Activated naive CD8-positive, alpha-beta T cell treated with anti-CD3 and anti-CD28 coated beads for 36 hours (primary cell): ENCODE data around the gene KRTAP2-3. TPM values are rescaled to one million over a fixed set of nuclear protein-coding genes. Genes with fewer than 3 reads are reported as not detected.
"Not testable (repeated sequence)": the region's sequence is repeated elsewhere in the genome, so short reads cannot be mapped to it uniquely, and the experiment has no call there.

Experiments used
- DNase-seq: peaks from one replicate; pipeline ENCODE4 v3.0.0; 2021
- H3K27ac Mint-ChIP-seq: one replicate; pipeline ENCODE4 v1.8.0; 2022; ENCODE audit warnings: mild to moderate bottlenecking, moderate library complexity, mixed read lengths
- H3K27me3 Mint-ChIP-seq: one replicate; pipeline ENCODE4 v1.8.0; 2022; ENCODE audit warnings: mild to moderate bottlenecking, mixed read lengths
- H3K36me3 Mint-ChIP-seq: one replicate; pipeline ENCODE4 v1.8.0; 2021; ENCODE audit warnings: mild to moderate bottlenecking, mixed read lengths
- H3K4me1 Mint-ChIP-seq: one replicate; pipeline ENCODE4 v1.8.0; 2021; ENCODE audit warnings: mixed read lengths
- H3K4me3 Mint-ChIP-seq: one replicate; pipeline ENCODE4 v1.8.0; 2022; ENCODE audit warnings: mild to moderate bottlenecking, moderate library complexity, mixed read lengths
- H3K9me3 Mint-ChIP-seq: one replicate; pipeline ENCODE4 v1.8.0; 2022; ENCODE audit warnings: mixed read lengths
- total RNA-seq, 2 experiments: library from RNA; stranded (reverse); gene quantifications; one replicate each; pipeline ENCODE4 v1.2.3, GENCODE V29; 2021

Gene KRTAP2-3
- total RNA-seq, 2 experiments from 2014 or later: not detected

- not testable (repeated sequence) for H3K36me3 Mint-ChIP-seq, H3K27ac Mint-ChIP-seq, H3K4me1 Mint-ChIP-seq, H3K9me3 Mint-ChIP-seq, DNase-seq, H3K4me3 Mint-ChIP-seq, H3K27me3 Mint-ChIP-seq
Observed at GRCh38 chr17:41083427-41083826, 23.5 kb upstream of the KRTAP2-3 start.

GRCh38 chr17:41082626-41083025 is 22.7 kb upstream of the KRTAP2-3 start:
- Mint-ChIP-seq H3K36me3 (no peaks in the 10 kb centered on the region), H3K4me3 (no peak overlapping the region), H3K27me3 (peaks cover 2% of the 10 kb centered on the region), H3K4me1 (no peaks in the 10 kb centered on the region), H3K27ac (no peak overlapping the region), H3K9me3 (no peaks in the 10 kb centered on the region)
- no peak for DNase-seq

- Mint-ChIP-seq H3K36me3 (no peaks in the 10 kb centered on the region), H3K9me3 (no peaks in the 10 kb centered on the region), H3K27ac (no peak overlapping the region), H3K27me3 (peaks cover 15% of the 10 kb centered on the region), H3K4me3 (no peak overlapping the region), H3K4me1 (no peaks in the 10 kb centered on the region)
- DNase-seq: no peak
Observed at GRCh38 chr17:41076788-41077187, 16.9 kb upstream of the KRTAP2-3 start.

- no peaks in the 10 kb centered on the region for H3K9me3 Mint-ChIP-seq
- H3K27me3 Mint-ChIP-seq: peaks cover 15% of the 10 kb centered on the region
- H3K4me1 Mint-ChIP-seq: peaks cover 2% of the 10 kb centered on the region
- no peak overlapping the region for H3K4me3 Mint-ChIP-seq
- DNase-seq: no peak
- H3K36me3 Mint-ChIP-seq: no peaks in the 10 kb centered on the region
- no peak overlapping the region for H3K27ac Mint-ChIP-seq
Observed at GRCh38 chr17:41073676-41074075, 13.8 kb upstream of the KRTAP2-3 start.

- H3K4me1 Mint-ChIP-seq: peaks cover 2% of the 10 kb centered on the region
Observed at GRCh38 chr17:41071606-41072360, 11.9 kb upstream of the KRTAP2-3 start.

GRCh38 chr17:41069031-41069430 is 9.1 kb upstream of the KRTAP2-3 start:
- no peak for DNase-seq
- H3K4me1 Mint-ChIP-seq: peaks cover 2% of the 10 kb centered on the region
- no peaks in the 10 kb centered on the region for H3K27me3 Mint-ChIP-seq
- H3K27ac Mint-ChIP-seq: no peak overlapping the region
- no peaks in the 10 kb centered on the region for H3K9me3 Mint-ChIP-seq
- no peaks in the 10 kb centered on the region for H3K36me3 Mint-ChIP-seq
- H3K4me3 Mint-ChIP-seq: no peak overlapping the region

More at GRCh38 chr17:41071606-41072360, 11.9 kb upstream of the KRTAP2-3 start:
- no peak overlapping the region for H3K27ac Mint-ChIP-seq
- peaks cover 11% of the 10 kb centered on the region for H3K27me3 Mint-ChIP-seq
- no peaks in the 10 kb centered on the region for H3K36me3 Mint-ChIP-seq
- no peak overlapping the region for H3K4me3 Mint-ChIP-seq
- no peak for DNase-seq
- no peaks in the 10 kb centered on the region for H3K9me3 Mint-ChIP-seq

GRCh38 chr17:41067281-41067680 is 7.4 kb upstream of the KRTAP2-3 start:
- DNase-seq: no peak
- no peaks in the 10 kb centered on the region for H3K36me3 Mint-ChIP-seq
- H3K27ac Mint-ChIP-seq: no peak overlapping the region
- peaks cover 2% of the 10 kb centered on the region for H3K4me1 Mint-ChIP-seq
- no peak overlapping the region for H3K4me3 Mint-ChIP-seq
- H3K27me3 Mint-ChIP-seq: no peaks in the 10 kb centered on the region
- no peaks in the 10 kb centered on the region for H3K9me3 Mint-ChIP-seq

- H3K4me1 Mint-ChIP-seq: peaks cover 2% of the 10 kb centered on the region
- no peak within 1 kb of the TSS for H3K4me3 Mint-ChIP-seq
- no peaks in the 10 kb centered on the region for H3K9me3 Mint-ChIP-seq
- no peaks in the 10 kb centered on the region for H3K36me3 Mint-ChIP-seq
- no peak for DNase-seq
- peaks cover 4% of the 10 kb centered on the region for H3K27me3 Mint-ChIP-seq
- H3K27ac Mint-ChIP-seq: no peak within 1 kb of the TSS
Observed at GRCh38 chr17:41065829-41066624, 6.1 kb upstream of the KRTAP2-3 start, which contains the start of gene KRTAP2-4. Gene KRTAP2-4 (minus strand): TSS chr17:41065879. CDS start chr17:41065845, 34 bp downstream.

GRCh38 chr17:41065016-41065689 is 5.2 kb upstream of the KRTAP2-3 start:
- H3K27ac Mint-ChIP-seq, H3K9me3 Mint-ChIP-seq, H3K36me3 Mint-ChIP-seq, H3K4me1 Mint-ChIP-seq, DNase-seq, H3K4me3 Mint-ChIP-seq: not testable (repeated sequence)
- H3K27me3 Mint-ChIP-seq: peaks cover 13% of the 10 kb centered on the region

GRCh38 chr17:41064301-41064700 is 4.4 kb upstream of the KRTAP2-3 start:
- Mint-ChIP-seq H3K27me3 (peaks cover 17% of the 10 kb centered on the region), H3K9me3 (no peaks in the 10 kb centered on the region), H3K4me1 (peaks cover 2% of the 10 kb centered on the region), H3K4me3 (no peak overlapping the region), H3K36me3 (no peaks in the 10 kb centered on the region), H3K27ac (no peak overlapping the region)
- no peak for DNase-seq

GRCh38 chr17:41063449-41063848 is 3.5 kb upstream of the KRTAP2-3 start:
- Mint-ChIP-seq H3K4me1 (no peaks in the 10 kb centered on the region), H3K36me3 (no peaks in the 10 kb centered on the region), H3K27me3 (peaks cover 21% of the 10 kb centered on the region), H3K4me3 (no peak overlapping the region), H3K9me3 (no peaks in the 10 kb centered on the region), H3K27ac (no peak overlapping the region)
- no peak for DNase-seq

GRCh38 chr17:41061964-41062363 is 2.0 kb upstream of the KRTAP2-3 start:
- no peaks in the 10 kb centered on the region for H3K9me3 Mint-ChIP-seq
- no peak overlapping the region for H3K4me3 Mint-ChIP-seq
- no peaks in the 10 kb centered on the region for H3K4me1 Mint-ChIP-seq
- H3K36me3 Mint-ChIP-seq: no peaks in the 10 kb centered on the region
- H3K27me3 Mint-ChIP-seq: peaks cover 30% of the 10 kb centered on the region
- no peak overlapping the region for H3K27ac Mint-ChIP-seq
- DNase-seq: no peak

- not testable (repeated sequence) for DNase-seq, H3K36me3 Mint-ChIP-seq, H3K9me3 Mint-ChIP-seq, H3K4me3 Mint-ChIP-seq, H3K27ac Mint-ChIP-seq, H3K4me1 Mint-ChIP-seq
- peaks cover 30% of the 10 kb centered on the region for H3K27me3 Mint-ChIP-seq
Observed at GRCh38 chr17:41059276-41060051, 450 bp downstream of the KRTAP2-3 start.

- H3K27ac Mint-ChIP-seq: no peak overlapping the region
- no peak overlapping the region for H3K4me3 Mint-ChIP-seq
- no peaks in the 10 kb centered on the region for H3K36me3 Mint-ChIP-seq
- DNase-seq: no peak
- peaks cover 30% of the 10 kb centered on the region for H3K27me3 Mint-ChIP-seq
- no peaks in the 10 kb centered on the region for H3K4me1 Mint-ChIP-seq
- H3K9me3 Mint-ChIP-seq: no peaks in the 10 kb centered on the region
Observed at GRCh38 chr17:41058741-41059140, 1.2 kb downstream of the KRTAP2-3 start.
